ENCODE measurements around the gene PLA2G4F. TPM values are rescaled to one million over a fixed set of nuclear protein-coding genes. Genes with fewer than 3 reads are reported as not detected.

The PLA2G4F gene
- total and polyA plus RNA-seq, 10 of the 15 experiments (the other 5 are each of a cell fraction or from before 2014, with no cell fraction given), result not detected

GRCh38 chr15:42203891-42204290 is 47.5 kb upstream of the PLA2G4F start:
- Histone ChIP-seq H3K4me1 (ENCODE audit: control insufficient read depth, insufficient read depth, low read length) (0 out of 2 replicates have a peak, but pooled peaks cover 3% of the 10 kb centered on the region), H3K4me2 (ENCODE audit: control insufficient read depth, insufficient read depth) (no peak overlapping the region), H3K27me3 (replicated peaks in 1 of 2; ENCODE audit: control insufficient read depth in 2 of 2, insufficient read depth in 2 of 2, low read length in 1 of 2) (no peaks in the 10 kb centered on the region), H3K9ac (ENCODE audit: control insufficient read depth, insufficient read depth, low read length) (no peak overlapping the region), H3K79me2 (ENCODE audit: control insufficient read depth, insufficient read depth, low read length) (peaks cover 30% of the 10 kb centered on the region), H3K27ac (ENCODE audit: control insufficient read depth, insufficient read depth) (no peak overlapping the region), H3K9me3 (replicated peaks; ENCODE audit: control insufficient read depth, insufficient read depth, low read length) (no peaks in the 10 kb centered on the region), H2AFZ (ENCODE audit: control insufficient read depth, low read depth, low read length) (no peak overlapping the region), H3K36me3 (ENCODE audit: control insufficient read depth in 2 of 2, insufficient read depth in 2 of 2, low read length in 1 of 2) (no peaks in the 10 kb centered on the region; a peak in 1 of 4 replicates), H4K20me1 (ENCODE audit: control insufficient read depth, insufficient read depth) (no peaks in the 10 kb centered on the region), H3K4me3 (no peak overlapping the region)
- SMC1A ChIA-PET (ENCODE audit: uncharacterized antibody, unreplicated experiment), result no interaction called here
- CTCF ChIA-PET, result no interaction called here
- 99% methylated on average over 3 of the region's 3 CpGs for WGBS (ENCODE audit: insufficient coverage, insufficient replicate concordance, low lambda C conversion rate, missing lambda C conversion rate)
- BruUV-seq (replicated peaks), result no TSS peak
- no peak for TF ChIP-seq RCOR1 (conservative IDR thresholded peaks at IDR 0.05; ENCODE audit: low read depth, low read length)
- TF ChIP-seq ZBTB40 (IDR thresholded peaks at IDR 0.05; ENCODE audit: borderline replicate concordance), result no peak
- no peak for TF ChIP-seq EED (IDR thresholded peaks at IDR 0.05; ENCODE audit: low read depth)
- TF ChIP-seq CHD2 (IDR thresholded peaks at IDR 0.05; ENCODE audit: borderline replicate concordance, low read depth, low read length), result no peak
- no peak for TF ChIP-seq SMAD1 (IDR thresholded peaks at IDR 0.05; ENCODE audit: low read depth, partially characterized antibody)
- no peak for TF ChIP-seq NFXL1 (IDR thresholded peaks at IDR 0.05; ENCODE audit: borderline replicate concordance)
- no peak for TF ChIP-seq KDM1A (IDR thresholded peaks at IDR 0.05; ENCODE audit: borderline replicate concordance)
- TF ChIP-seq PAX8 (IDR thresholded peaks at IDR 0.05), result no peak
- RAD21 ChIA-PET (ENCODE audit: unreplicated experiment), result no interaction called here
- no peak for FAIRE-seq
- intact Hi-C loops (cut with micrococcal nuclease; ENCODE audit: unreplicated experiment) (no loop called here), in situ Hi-C loops (cut with MboI) (no loop called here)
- ATAC-seq, result no peak
- POLR2A ChIA-PET, result no interaction called here
- DNase-seq (ENCODE audit: low read depth, low spot score), result no peak

All from GM12878 (cell line).